H9 (cell line): ENCODE results near the gene KANK2. TPM values are rescaled to one million over a fixed set of nuclear protein-coding genes. Genes with fewer than 3 reads are reported as not detected.
A peak's percentile ranks its signal among the peaks of the same experiment; 100 is the strongest.
"Not testable (repeated sequence)": the region's sequence is repeated elsewhere in the genome, so short reads cannot be mapped to it uniquely, and the experiment has no call there.

Experiments
- DNase-seq: peaks from one replicate; pipeline ENCODE4 v3.0.0-alpha.2; 2017
- H2AFZ ChIP-seq: one replicate; pipeline ENCODE4 v1.6.1; 2013; ENCODE audit warnings: mild to moderate bottlenecking, low read length, control low read depth, moderate library complexity
- H2AK5ac ChIP-seq: 2 replicates; pipeline ENCODE4 v1.6.1; 2013; ENCODE audit warnings: low read length, control low read depth, mixed read lengths; ENCODE audit not compliant: insufficient read length
- H2BK120ac ChIP-seq: one replicate; pipeline ENCODE4 v1.6.1; 2013; ENCODE audit warnings: low read depth, mild to moderate bottlenecking, low read length, control low read depth, inconsistent platforms; ENCODE audit not compliant: poor library complexity, severe bottlenecking
- H2BK12ac ChIP-seq: 2 replicates; pipeline ENCODE4 v1.6.1; 2013; ENCODE audit warnings: low read length, control low read depth, mixed read lengths, low read depth; ENCODE audit not compliant: insufficient read length
- H2BK15ac ChIP-seq: 2 replicates; pipeline ENCODE4 v1.6.1; 2013; ENCODE audit warnings: low read depth, low read length, control low read depth
- H2BK20ac ChIP-seq: one replicate; pipeline ENCODE4 v1.6.1; 2013; ENCODE audit warnings: low read depth, mild to moderate bottlenecking, low read length, control low read depth, inconsistent platforms; ENCODE audit not compliant: poor library complexity, severe bottlenecking
- H2BK5ac ChIP-seq: 2 replicates; pipeline ENCODE4 v1.6.1; 2013; ENCODE audit warnings: low read length, control low read depth, mixed read lengths; ENCODE audit not compliant: insufficient read length
- H3K14ac ChIP-seq: 2 replicates; pipeline ENCODE4 v1.6.1; 2013; ENCODE audit warnings: low read length, control low read depth; ENCODE audit not compliant: insufficient read depth
- H3K18ac ChIP-seq: 2 replicates; pipeline ENCODE4 v1.6.1; 2013; ENCODE audit warnings: low read depth, mild to moderate bottlenecking, mixed read lengths, low read length, control low read depth; ENCODE audit not compliant: insufficient read length
- H3K23ac ChIP-seq: 2 replicates; pipeline ENCODE4 v1.6.1; 2013; ENCODE audit warnings: low read length, control low read depth, mixed read lengths, low read depth; ENCODE audit not compliant: insufficient read length
- H3K23me2 ChIP-seq: 2 replicates; pipeline ENCODE4 v1.6.1; 2013; ENCODE audit warnings: low read depth, mild to moderate bottlenecking, mixed read lengths, low read length, control low read depth; ENCODE audit not compliant: insufficient read length, poor library complexity, severe bottlenecking
- H3K27ac ChIP-seq: 2 replicates; pipeline ENCODE4 v1.5.1; 2013; ENCODE audit warnings: low read length, control low read depth, mixed read lengths, low read depth; ENCODE audit not compliant: insufficient read length
- H3K27me3 ChIP-seq: 2 replicates; pipeline ENCODE4 v1.6.1; 2013; ENCODE audit warnings: low read length, control low read depth, inconsistent platforms; ENCODE audit not compliant: insufficient read depth
- H3K4ac ChIP-seq: 2 replicates; pipeline ENCODE4 v1.6.1; 2013; ENCODE audit warnings: low read depth, mild to moderate bottlenecking, control low read depth, inconsistent platforms, low read length, moderate library complexity
- H3K4me1 ChIP-seq: 2 replicates; pipeline ENCODE4 v1.6.1; 2013; ENCODE audit warnings: low read length, control low read depth, inconsistent platforms; ENCODE audit not compliant: insufficient read depth
- H3K4me2 ChIP-seq: 2 replicates; pipeline ENCODE4 v1.6.1; 2013; ENCODE audit warnings: low read length, control low read depth, mixed read lengths; ENCODE audit not compliant: insufficient read length, insufficient read depth
- H3K56ac ChIP-seq: 2 replicates; pipeline ENCODE4 v1.6.1; 2013; ENCODE audit warnings: low read depth, mild to moderate bottlenecking, mixed read lengths, low read length, control low read depth; ENCODE audit not compliant: insufficient read length
- H3K79me1 ChIP-seq: 2 replicates; pipeline ENCODE4 v1.6.1; 2013; ENCODE audit warnings: low read depth, mild to moderate bottlenecking, moderate library complexity, low read length, control low read depth, inconsistent platforms; ENCODE audit not compliant: insufficient read depth, poor library complexity, severe bottlenecking
- H3K79me2 ChIP-seq: 2 replicates; pipeline ENCODE4 v1.6.1; 2013; ENCODE audit warnings: low read length, control low read depth, inconsistent platforms; ENCODE audit not compliant: insufficient read depth
- H3K9ac ChIP-seq: 2 replicates; pipeline ENCODE4 v1.6.1; 2013; ENCODE audit warnings: low read length, control low read depth, mixed read lengths; ENCODE audit not compliant: insufficient read length; ENCODE audit errors: extremely low read depth
- H3K9me3 ChIP-seq: one replicate; pipeline ENCODE4 v1.6.1; 2013; ENCODE audit warnings: low read depth, low read length, inconsistent platforms; ENCODE audit not compliant: control insufficient read depth
- H3T11ph ChIP-seq: one replicate; pipeline ENCODE4 v1.6.1; 2013; ENCODE audit warnings: mild to moderate bottlenecking, low read length, control low read depth, inconsistent platforms
- H4K20me1 ChIP-seq: one replicate; pipeline ENCODE4 v1.6.1; 2013; ENCODE audit not compliant: control insufficient read depth, insufficient read length, insufficient read depth
- H4K5ac ChIP-seq: 2 replicates; pipeline ENCODE4 v1.6.1; 2013; ENCODE audit warnings: low read depth, mild to moderate bottlenecking, mixed read lengths, low read length, control low read depth; ENCODE audit not compliant: insufficient read length
- H4K8ac ChIP-seq: replicated peaks from 2 replicates; pipeline ENCODE4 v1.6.1; 2013; ENCODE audit warnings: low read length, control low read depth, mixed read lengths, low read depth; ENCODE audit not compliant: insufficient read length
- H4K91ac ChIP-seq: 2 replicates; pipeline ENCODE4 v1.6.1; 2013; ENCODE audit warnings: low read depth, mild to moderate bottlenecking, moderate library complexity, mixed read lengths, low read length, control low read depth; ENCODE audit not compliant: insufficient read length
- H3K27ac Mint-ChIP-seq, 3 experiments: 2 replicates in 2 of 3; 3 replicates in 1 of 3; pipeline ENCODE4 v1.8.0; 2020 to 2021; ENCODE audit warnings: mixed read lengths in 3 of 3, mild to moderate bottlenecking in 1 of 3, moderate library complexity in 1 of 3
- H3K27me3 Mint-ChIP-seq: 2 replicates; pipeline ENCODE4 v1.8.0; 2021; ENCODE audit warnings: low read depth, mild to moderate bottlenecking, moderate library complexity, mixed read lengths
- H3K36me3 Mint-ChIP-seq, 3 experiments: 2 replicates in 2 of 3; 3 replicates in 1 of 3; pipeline ENCODE4 v1.8.0; 2020 to 2021; ENCODE audit warnings: low read depth in 3 of 3, mixed read lengths in 3 of 3; ENCODE audit not compliant: insufficient read depth in 1 of 3
- H3K4me1 Mint-ChIP-seq, 2 experiments: 2 replicates each; pipeline ENCODE4 v1.8.0; 2020; ENCODE audit warnings: mixed read lengths in 2 of 2
- H3K4me3 Mint-ChIP-seq, 2 experiments: 2 replicates in 1 of 2; 3 replicates in 1 of 2; pipeline ENCODE4 v1.8.0; 2020 to 2021; ENCODE audit warnings: mild to moderate bottlenecking in 2 of 2, mixed read lengths in 2 of 2, moderate library complexity in 1 of 2
- H3K9me3 Mint-ChIP-seq, 2 experiments: 2 replicates in 1 of 2; 3 replicates in 1 of 2; pipeline ENCODE4 v1.8.0; 2020; ENCODE audit warnings: mild to moderate bottlenecking in 2 of 2, mixed read lengths in 2 of 2, moderate library complexity in 1 of 2
- CTCF ChIP-seq: fragments of 200-600 bp; sonication (generic); conservative IDR thresholded peaks from 3 replicates; pipeline ENCODE4 v1.8.0; 2021; ENCODE audit warnings: antibody characterized with exemption, mild to moderate bottlenecking
- WGBS: extraction: QIAGEN DNeasy Blood & Tissue Kit; methylation state at CpG from one replicate; pipeline ENCODE4 v1.1.7; 2013; ENCODE audit warnings: missing lambda C conversion rate, low lambda C conversion rate, mixed read lengths; ENCODE audit not compliant: insufficient read length; ENCODE audit errors: extremely low coverage; 5-methylcytosine and 5-hydroxymethylcytosine counted together
- total RNA-seq: library from RNA; stranded (reverse); gene quantifications from 2 replicates; pipeline ENCODE4 v1.2.1, GENCODE V29; 2021

Gene KANK2
- total RNA-seq, 1 experiment from 2014 or later = 42.0 TPM

GRCh38 chr19:11179716-11180297, 17.5 kb downstream of the KANK2 start:
- H2BK120ac ChIP-seq = no peak overlapping the region
- no peak overlapping the region for H4K91ac ChIP-seq
- peak overlapping the region; percentile 26 for H3K9ac ChIP-seq
- H3K23me2 ChIP-seq = no peaks in the 10 kb centered on the region
- no peak for TF ChIP-seq CTCF
- H2BK15ac ChIP-seq = 0 out of 2 replicates have a peak overlapping the region, but pooled peaks have one; percentile 48
- Mint-ChIP-seq H3K4me3 (no peak overlapping the region), H3K36me3 (peaks cover 16 to 45% (median 27%) of the 10 kb centered on the region in 3 experiments; a peak in 6 of 7 replicates), H3K9me3 (no peaks in the 10 kb centered on the region), H3K27ac (peak overlapping the region in 1 of 3 experiments; percentile 67; a peak in 2 of 7 replicates), H3K4me1 (0 out of 4 replicates have a peak, but pooled peaks cover 0 to 3% of the 10 kb centered on the region in 2 experiments), H3K27me3 (no peaks in the 10 kb centered on the region; the same call in 1 of the 2 replicates)
- H3K4ac ChIP-seq = no peak overlapping the region
- no peak overlapping the region for H2BK5ac ChIP-seq
- no peak overlapping the region for H3K14ac ChIP-seq
- H3K9me3 ChIP-seq = no peaks in the 10 kb centered on the region
- no peak overlapping the region for H3K4me2 ChIP-seq
- no peaks in the 10 kb centered on the region; the same call in 1 of the 2 replicates for H3K4me1 ChIP-seq
- no peak overlapping the region for H3K27ac ChIP-seq
- H3K27me3 ChIP-seq = no peaks in the 10 kb centered on the region
- no peak overlapping the region for H2BK12ac ChIP-seq
- H3K56ac ChIP-seq = no peak overlapping the region
- H4K20me1 ChIP-seq = no peaks in the 10 kb centered on the region
- H2BK20ac ChIP-seq = no peak overlapping the region
- H4K5ac ChIP-seq = no peak overlapping the region
- no peak for DNase-seq
- no peak overlapping the region for H3K18ac ChIP-seq
- no peak overlapping the region for H2AFZ ChIP-seq
- H2AK5ac ChIP-seq = no peak overlapping the region
- H3K23ac ChIP-seq = no peak overlapping the region
- H3K79me1 ChIP-seq = no peaks in the 10 kb centered on the region
- no peak overlapping the region for H4K8ac ChIP-seq
- no CpG with 5 or more reads among the region's 11 CpGs for WGBS
- H3T11ph ChIP-seq = no peak overlapping the region
- H3K79me2 ChIP-seq = no peaks in the 10 kb centered on the region

- H3T11ph ChIP-seq, H3K79me2 ChIP-seq, H3K23me2 ChIP-seq, H3K4me1 ChIP-seq, H3K4me1 Mint-ChIP-seq, H2BK120ac ChIP-seq, H3K4me2 ChIP-seq, H2BK5ac ChIP-seq, H4K91ac ChIP-seq, H3K27me3 Mint-ChIP-seq, H3K56ac ChIP-seq, H3K4me3 Mint-ChIP-seq, H3K27ac ChIP-seq, H3K4ac ChIP-seq, H2BK12ac ChIP-seq, H3K9me3 Mint-ChIP-seq, H2BK15ac ChIP-seq, H4K8ac ChIP-seq, H3K18ac ChIP-seq, H3K14ac ChIP-seq, H3K27me3 ChIP-seq, H3K27ac Mint-ChIP-seq, H4K20me1 ChIP-seq, H2AK5ac ChIP-seq, H3K9ac ChIP-seq, H3K23ac ChIP-seq, H2AFZ ChIP-seq, H2BK20ac ChIP-seq, H3K9me3 ChIP-seq, DNase-seq, H4K5ac ChIP-seq, H3K79me1 ChIP-seq: not testable (repeated sequence)
- H3K36me3 Mint-ChIP-seq = peaks cover 20 to 47% (median 31%) of the 10 kb centered on the region in 3 experiments; a peak in 6 of 7 replicates
- WGBS = no CpG with 5 or more reads among the region's 9 CpGs
Observed at GRCh38 chr19:11179145-11179465, 18.2 kb downstream of the KANK2 start.
